ENCODE measurements around the gene CREB3L1. TPM values are rescaled to one million over a fixed set of nuclear protein-coding genes. Genes with fewer than 3 reads are reported as not detected.

The CREB3L1 gene
- total and polyA plus RNA-seq, 2 of the 13 experiments (the other 11 are each of a cell fraction or from before 2014, with no cell fraction given): not detected

GRCh38 chr11:46238078-46238966 lies 39.1 kb upstream of the CREB3L1 start (continued):
- TF ChIP-seq ZNF484 (CRISPR knock-in tag; IDR thresholded peaks at IDR 0.05; ENCODE audit: borderline replicate concordance, low read depth) (no peak), CC2D1A (CRISPR knock-in tag; IDR thresholded peaks at IDR 0.05) (no peak), ZNF407 (CRISPR knock-in tag; IDR thresholded peaks at IDR 0.05; ENCODE audit: not compliant biosample characterization) (no peak), STAT6 (CRISPR knock-in tag; IDR thresholded peaks at IDR 0.05; ENCODE audit: borderline replicate concordance) (no peak), ZNF574 (CRISPR knock-in tag; IDR thresholded peaks at IDR 0.05) (peak; percentile 50; the same call in 1 of the 2 replicates), ZNF83 (CRISPR knock-in tag; IDR thresholded peaks at IDR 0.05; ENCODE audit: borderline replicate concordance) (no peak), SRSF9 (IDR thresholded peaks at IDR 0.05; ENCODE audit: borderline replicate concordance, insufficient read depth, low read depth, low read length, poor library complexity, severe bottlenecking) (no peak), ZNF773 (CRISPR knock-in tag; IDR thresholded peaks at IDR 0.05; ENCODE audit: borderline replicate concordance) (peak; percentile 57), KDM1A (CRISPR knock-in tag; IDR thresholded peaks at IDR 0.05) (peak; percentile 25; the same call in 1 of the 2 replicates)
